Measurements from ENCODE around the gene ZNF219. TPM values are rescaled to one million over a fixed set of nuclear protein-coding genes. Genes with fewer than 3 reads are reported as not detected.

ZNF219 gene
- total and polyA plus RNA-seq, 2 of the 13 experiments (the other 11 are each of a cell fraction or from before 2014, with no cell fraction given), result 34.5 to 36.6 TPM

GRCh38 chr14:21090940-21091663 lies 7.4 kb downstream of the ZNF219 start (continued):
- TF ChIP-seq PRDM4 (CRISPR knock-in tag; IDR thresholded peaks at IDR 0.05; ENCODE audit: borderline replicate concordance), result no peak
- no peak for TF ChIP-seq ZNF574 (CRISPR knock-in tag; IDR thresholded peaks at IDR 0.05)
- TF ChIP-seq, protein P1, sequence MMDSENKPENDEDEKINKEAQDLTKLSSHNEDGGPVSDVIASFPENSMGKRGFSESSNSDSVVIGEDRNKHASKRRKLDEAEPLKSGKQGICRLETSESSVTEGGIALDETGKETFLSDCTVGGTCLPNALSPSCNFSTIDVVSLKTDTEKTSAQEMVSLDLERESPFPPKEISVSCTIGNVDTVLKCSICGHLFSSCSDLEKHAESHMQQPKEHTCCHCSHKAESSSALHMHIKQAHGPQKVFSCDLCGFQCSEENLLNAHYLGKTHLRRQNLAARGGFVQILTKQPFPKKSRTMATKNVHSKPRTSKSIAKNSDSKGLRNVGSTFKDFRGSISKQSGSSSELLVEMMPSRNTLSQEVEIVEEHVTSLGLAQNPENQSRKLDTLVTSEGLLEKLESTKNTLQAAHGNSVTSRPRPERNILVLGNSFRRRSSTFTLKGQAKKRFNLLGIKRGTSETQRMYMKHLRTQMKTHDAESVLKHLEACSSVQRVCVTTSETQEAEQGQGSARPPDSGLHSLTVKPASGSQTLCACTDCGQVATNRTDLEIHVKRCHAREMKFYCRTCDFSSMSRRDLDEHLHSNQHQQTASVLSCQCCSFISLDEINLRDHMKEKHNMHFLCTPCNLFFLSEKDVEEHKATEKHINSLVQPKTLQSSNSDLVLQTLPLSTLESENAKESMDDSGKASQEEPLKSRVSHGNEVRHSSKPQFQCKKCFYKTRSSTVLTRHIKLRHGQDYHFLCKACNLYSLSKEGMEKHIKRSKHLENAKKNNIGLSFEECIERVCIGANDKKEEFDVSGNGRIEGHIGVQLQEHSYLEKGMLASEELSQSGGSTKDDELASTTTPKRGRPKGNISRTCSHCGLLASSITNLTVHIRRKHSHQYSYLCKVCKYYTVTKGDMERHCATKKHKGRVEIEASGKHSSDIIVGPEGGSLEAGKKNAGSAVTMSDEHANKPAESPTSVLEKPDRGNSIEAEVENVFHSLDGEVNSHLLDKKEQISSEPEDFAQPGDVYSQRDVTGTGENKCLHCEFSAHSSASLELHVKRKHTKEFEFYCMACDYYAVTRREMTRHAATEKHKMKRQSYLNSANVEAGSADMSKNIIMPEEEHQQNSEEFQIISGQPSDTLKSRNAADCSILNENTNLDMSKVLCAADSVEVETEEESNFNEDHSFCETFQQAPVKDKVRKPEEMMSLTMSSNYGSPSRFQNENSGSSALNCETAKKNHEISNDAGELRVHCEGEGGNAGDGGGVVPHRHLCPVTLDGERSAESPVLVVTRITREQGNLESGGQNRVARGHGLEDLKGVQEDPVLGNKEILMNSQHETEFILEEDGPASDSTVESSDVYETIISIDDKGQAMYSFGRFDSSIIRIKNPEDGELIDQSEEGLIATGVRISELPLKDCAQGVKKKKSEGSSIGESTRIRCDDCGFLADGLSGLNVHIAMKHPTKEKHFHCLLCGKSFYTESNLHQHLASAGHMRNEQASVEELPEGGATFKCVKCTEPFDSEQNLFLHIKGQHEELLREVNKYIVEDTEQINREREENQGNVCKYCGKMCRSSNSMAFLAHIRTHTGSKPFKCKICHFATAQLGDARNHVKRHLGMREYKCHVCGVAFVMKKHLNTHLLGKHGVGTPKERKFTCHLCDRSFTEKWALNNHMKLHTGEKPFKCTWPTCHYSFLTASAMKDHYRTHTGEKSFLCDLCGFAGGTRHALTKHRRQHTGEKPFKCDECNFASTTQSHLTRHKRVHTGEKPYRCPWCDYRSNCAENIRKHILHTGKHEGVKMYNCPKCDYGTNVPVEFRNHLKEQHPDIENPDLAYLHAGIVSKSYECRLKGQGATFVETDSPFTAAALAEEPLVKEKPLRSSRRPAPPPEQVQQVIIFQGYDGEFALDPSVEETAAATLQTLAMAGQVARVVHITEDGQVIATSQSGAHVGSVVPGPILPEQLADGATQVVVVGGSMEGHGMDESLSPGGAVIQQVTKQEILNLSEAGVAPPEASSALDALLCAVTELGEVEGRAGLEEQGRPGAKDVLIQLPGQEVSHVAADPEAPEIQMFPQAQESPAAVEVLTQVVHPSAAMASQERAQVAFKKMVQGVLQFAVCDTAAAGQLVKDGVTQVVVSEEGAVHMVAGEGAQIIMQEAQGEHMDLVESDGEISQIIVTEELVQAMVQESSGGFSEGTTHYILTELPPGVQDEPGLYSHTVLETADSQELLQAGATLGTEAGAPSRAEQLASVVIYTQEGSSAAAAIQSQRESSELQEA (CRISPR knock-in tag; IDR thresholded peaks at IDR 0.05; ENCODE audit: not compliant biosample characterization), result no peak
- no peak for TF ChIP-seq ZMYM3 (CRISPR knock-in tag; IDR thresholded peaks at IDR 0.05)
- TF ChIP-seq MAFG (CRISPR knock-in tag; IDR thresholded peaks at IDR 0.05), result no peak
- peak; percentile 91 for TF ChIP-seq ZBTB33 (CRISPR knock-in tag; IDR thresholded peaks at IDR 0.05)
- peak; percentile 22 for TF ChIP-seq MED8 (CRISPR knock-in tag; IDR thresholded peaks at IDR 0.05; ENCODE audit: insufficient replicate concordance)
- TF ChIP-seq ZNF367 (CRISPR knock-in tag; IDR thresholded peaks at IDR 0.05; ENCODE audit: borderline replicate concordance), result no peak
- TF ChIP-seq AGO2 (optimal IDR thresholded peaks at IDR 0.05; ENCODE audit: low read depth, low read length), result peak; percentile 79
- TF ChIP-seq STAG1 (CRISPR knock-in tag; IDR thresholded peaks at IDR 0.05), result no peak
- TF ChIP-seq, protein P2, sequence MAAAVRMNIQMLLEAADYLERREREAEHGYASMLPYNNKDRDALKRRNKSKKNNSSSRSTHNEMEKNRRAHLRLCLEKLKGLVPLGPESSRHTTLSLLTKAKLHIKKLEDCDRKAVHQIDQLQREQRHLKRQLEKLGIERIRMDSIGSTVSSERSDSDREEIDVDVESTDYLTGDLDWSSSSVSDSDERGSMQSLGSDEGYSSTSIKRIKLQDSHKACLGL (CRISPR knock-in tag; IDR thresholded peaks at IDR 0.05), result 0 out of 2 replicates have a peak, but pooled peaks have one; percentile 57

All from HepG2 (cell line).